Measurements from ENCODE around the gene PCGF1. TPM values are rescaled to one million over a fixed set of nuclear protein-coding genes. Genes with fewer than 3 reads are reported as not detected.

The PCGF1 gene
- total and polyA plus RNA-seq, 2 of the 8 experiments (the other 6 are each of a cell fraction or from before 2014, with no cell fraction given) = 10.0 to 23.7 TPM

GRCh38 chr2:74530239-74531187, 23.0 kb upstream of the PCGF1 start:
- Histone ChIP-seq H2BK20ac (ENCODE audit: low read length) (no peak overlapping the region), H2BK5ac (ENCODE audit: low read depth, low read length) (no peak overlapping the region), H3K23me2 (ENCODE audit: low read depth, low read length) (peaks cover 9% of the 10 kb centered on the region; the same call in 1 of the 2 replicates), H3K14ac (ENCODE audit: insufficient read length) (no peak overlapping the region), H3K9ac (replicated peaks in 1 of 4; ENCODE audit: extremely low read depth in 1 of 4, low read depth in 3 of 4, low read length in 3 of 4) (peak overlapping the region; percentile 47 to 89 (median 63); a peak in 6 of 7 replicates), H2AFZ (ENCODE audit: low read length) (peak overlapping the region; percentile 10; the same call in 1 of the 2 replicates), H3K9me3 (ENCODE audit: insufficient read depth in 2 of 2, low read depth in 1 of 2, low read length in 1 of 2) (no peaks in the 10 kb centered on the region), H2AK5ac (ENCODE audit: low read depth, low read length) (no peak overlapping the region), H4K20me1 (replicated peaks in 1 of 2; ENCODE audit: control insufficient read depth in 1 of 2, insufficient read depth in 2 of 2, low read length in 2 of 2) (peaks cover 6 to 9% of the 10 kb centered on the region in 2 experiments), H3K4me2 (ENCODE audit: insufficient read depth in 1 of 2, low read depth in 2 of 2, low read length in 2 of 2) (peak overlapping the region; percentile 84 to 88), H2BK15ac (ENCODE audit: low read length) (no peak overlapping the region), H3K36me3 (ENCODE audit: control insufficient read depth in 2 of 4, insufficient read depth in 4 of 4, low read length in 3 of 4) (peaks cover 6 to 31% (median 25%) of the 10 kb centered on the region in 4 experiments; a peak in 7 of 8 replicates), H3K56ac (replicated peaks; ENCODE audit: insufficient read length, low read depth, low read length) (no peak overlapping the region), H4K5ac (ENCODE audit: insufficient read length, low read depth, low read length) (no peak overlapping the region), H3K4me3 (ENCODE audit: extremely low read depth in 1 of 4, insufficient read depth in 2 of 4, low read depth in 3 of 4, low read length in 4 of 4) (peak overlapping the region; percentile 64 to 99 (median 87)), H3K79me1 (ENCODE audit: low read depth, low read length) (peaks cover 10% of the 10 kb centered on the region), H2BK12ac (ENCODE audit: low read depth, low read length) (no peak overlapping the region), H4K91ac (replicated peaks; ENCODE audit: insufficient read length, low read length) (no peak overlapping the region), H3K79me2 (ENCODE audit: control insufficient read depth in 1 of 2, insufficient read depth in 2 of 2, low read length in 2 of 2) (peaks cover 0 to 18% of the 10 kb centered on the region in 2 experiments; a peak in 2 of 4 replicates), H4K8ac (ENCODE audit: extremely low read depth, insufficient read depth, low read length) (peak overlapping the region; percentile 26; the same call in 1 of the 2 replicates), H3K27ac (ENCODE audit: low read depth, low read length) (no peak overlapping the region), H2BK120ac (replicated peaks; ENCODE audit: low read depth, low read length) (no peak overlapping the region), H3K23ac (ENCODE audit: insufficient read length) (no peak overlapping the region), H3K4ac (replicated peaks; ENCODE audit: insufficient read length, low read depth, low read length) (no peak overlapping the region), H3K18ac (ENCODE audit: extremely low read depth, low read length) (peak overlapping the region; percentile 21; the same call in 1 of the 2 replicates), H3K27me3 (replicated peaks in 1 of 4; ENCODE audit: control insufficient read depth in 3 of 4, extremely low read depth in 1 of 4, insufficient read depth in 3 of 4, low read length in 3 of 4) (no peaks in the 10 kb centered on the region; a peak in 1 of 7 replicates), H3K4me1 (replicated peaks in 1 of 4; ENCODE audit: control insufficient read depth in 3 of 4, insufficient read depth in 4 of 4, low read length in 3 of 4) (peaks cover 4 to 13% (median 6%) of the 10 kb centered on the region in 4 experiments; a peak in 6 of 7 replicates)
- 23% methylated on average over 47 of the region's 54 CpGs; no CpG with 5 or more reads in 1 of the 2 experiments for WGBS, 2 experiments (ENCODE audit: extremely low coverage in 1 of 2, insufficient coverage in 1 of 2, insufficient read length in 1 of 2, insufficient replicate concordance in 2 of 2, low coverage in 1 of 2, low lambda C conversion rate in 2 of 2, missing lambda C conversion rate in 1 of 2)
- POLR2A ChIA-PET (ENCODE audit: partially characterized antibody) = interaction anchor here (0.8 to 5.9 kb wide), 21 partner anchors 8 to 90 kb away, joined by 3 to 73 read pairs (median 9); partner anchors contain the start of genes CCDC142, LBX2, LOXL3 and MRPL53
- CTCF ChIA-PET (ENCODE audit: partially characterized antibody) = interaction anchor here (0.6 to 7.0 kb wide), 12 partner anchors 8 to 77 kb away, joined by 3 to 53 read pairs (median 3); partner anchors contain the start of genes CCDC142 and TTC31
- no peak for FAIRE-seq
- DNase-seq (ENCODE audit: low read depth in 1 of 2, low spot score in 2 of 2) = no peak
- no peak for TF ChIP-seq KDM1A (IDR thresholded peaks at IDR 0.05; ENCODE audit: borderline replicate concordance, low read length)
- TF ChIP-seq TAF1 (IDR thresholded peaks at IDR 0.05; ENCODE audit: low read depth, low read length) = no peak
- TF ChIP-seq TAF7 (optimal IDR thresholded peaks at IDR 0.05; ENCODE audit: borderline replicate concordance, low read depth, low read length) = no peak
- peak; percentile 38; the same call in 1 of the 2 replicates for TF ChIP-seq PHF8 (conservative IDR thresholded peaks at IDR 0.05; ENCODE audit: low read depth, low read length)
- peak; percentile 92 for TF ChIP-seq E2F6 (IDR thresholded peaks at IDR 0.05)
- peak; percentile 12 for TF ChIP-seq EZH2 (IDR thresholded peaks at IDR 0.05; ENCODE audit: low read depth, low read length, severe bottlenecking)
- no peak for TF ChIP-seq EGR1 (IDR thresholded peaks at IDR 0.05; ENCODE audit: borderline replicate concordance, low read depth, low read length)
- peak; percentile 68 for TF ChIP-seq MAX (IDR thresholded peaks at IDR 0.05)
